ENCODE results near the gene LYSMD1.

The LYSMD1 gene

GRCh38 chr1:151175041-151175741 is 9.5 kb upstream of the LYSMD1 start:
- DNase-seq, result no peak

- DNase-seq, result no peak
These were observed 5.5 kb upstream of the LYSMD1 start for GRCh38 chr1:151171190-151171589.

GRCh38 chr1:151167116-151167515 is 1.4 kb upstream of the LYSMD1 start:
- DNase-seq, result no peak

GRCh38 chr1:151166505-151166956 is 829 bp upstream of the LYSMD1 start:
- peak; percentile 70 for DNase-seq

GRCh38 chr1:151165281-151165737 is 393 bp downstream of the LYSMD1 start:
- peak; percentile 54 for DNase-seq

GRCh38 chr1:151164732-151165280 is 896 bp downstream of the LYSMD1 start:
- no peak for DNase-seq

GRCh38 chr1:151159373-151159772 is 6.3 kb downstream of the LYSMD1 start:
- no peak for DNase-seq

GRCh38 chr1:151158751-151159251 is 6.9 kb downstream of the LYSMD1 start:
- DNase-seq, result no peak

- no peak for DNase-seq
These were observed 7.4 kb downstream of the LYSMD1 start for GRCh38 chr1:151158326-151158725.

- no peak for DNase-seq
These were observed 8.6 kb downstream of the LYSMD1 start for GRCh38 chr1:151157067-151157531.

- no peak for DNase-seq
These were observed 9.2 kb downstream of the LYSMD1 start, which contains the start of gene TNFAIP8L2 for GRCh38 chr1:151156515-151156819. TNFAIP8L2 (plus strand) TSS chr1:151156649; CDS start chr1:151158698, 2,049 bp downstream.

- DNase-seq, result no peak
These were observed 18.0 kb downstream of the LYSMD1 start for GRCh38 chr1:151147665-151148064.

GRCh38 chr1:151147132-151147503 is 18.6 kb downstream of the LYSMD1 start:
- no peak for DNase-seq

GRCh38 chr1:151146412-151147131 is 19.1 kb downstream of the LYSMD1 start, which contains the start of gene SEMA6C:
SEMA6C (minus strand) TSS chr1:151146631; CDS start chr1:151142621, 4,010 bp downstream.
- DNase-seq, result peak; percentile 93

GRCh38 chr1:151146072-151146411 is 19.7 kb downstream of the LYSMD1 start:
- DNase-seq, result no peak

GRCh38 chr1:151145304-151146071 is 20.2 kb downstream of the LYSMD1 start:
- DNase-seq, result peak; percentile 20

GRCh38 chr1:151144474-151145303 is 21.0 kb downstream of the LYSMD1 start:
- peak; percentile 10 for DNase-seq

GRCh38 chr1:151143986-151144385 is 21.7 kb downstream of the LYSMD1 start:
- DNase-seq, result no peak

GRCh38 chr1:151143057-151143435 is 22.7 kb downstream of the LYSMD1 start:
- no peak for DNase-seq

GRCh38 chr1:151142411-151143056 is 23.2 kb downstream of the LYSMD1 start:
- DNase-seq, result no peak

- DNase-seq, result no peak
These were observed 27.9 kb downstream of the LYSMD1 start for GRCh38 chr1:151137789-151138188.
